ENCODE measurements around the gene PTPRT.

PTPRT gene

DNA sequence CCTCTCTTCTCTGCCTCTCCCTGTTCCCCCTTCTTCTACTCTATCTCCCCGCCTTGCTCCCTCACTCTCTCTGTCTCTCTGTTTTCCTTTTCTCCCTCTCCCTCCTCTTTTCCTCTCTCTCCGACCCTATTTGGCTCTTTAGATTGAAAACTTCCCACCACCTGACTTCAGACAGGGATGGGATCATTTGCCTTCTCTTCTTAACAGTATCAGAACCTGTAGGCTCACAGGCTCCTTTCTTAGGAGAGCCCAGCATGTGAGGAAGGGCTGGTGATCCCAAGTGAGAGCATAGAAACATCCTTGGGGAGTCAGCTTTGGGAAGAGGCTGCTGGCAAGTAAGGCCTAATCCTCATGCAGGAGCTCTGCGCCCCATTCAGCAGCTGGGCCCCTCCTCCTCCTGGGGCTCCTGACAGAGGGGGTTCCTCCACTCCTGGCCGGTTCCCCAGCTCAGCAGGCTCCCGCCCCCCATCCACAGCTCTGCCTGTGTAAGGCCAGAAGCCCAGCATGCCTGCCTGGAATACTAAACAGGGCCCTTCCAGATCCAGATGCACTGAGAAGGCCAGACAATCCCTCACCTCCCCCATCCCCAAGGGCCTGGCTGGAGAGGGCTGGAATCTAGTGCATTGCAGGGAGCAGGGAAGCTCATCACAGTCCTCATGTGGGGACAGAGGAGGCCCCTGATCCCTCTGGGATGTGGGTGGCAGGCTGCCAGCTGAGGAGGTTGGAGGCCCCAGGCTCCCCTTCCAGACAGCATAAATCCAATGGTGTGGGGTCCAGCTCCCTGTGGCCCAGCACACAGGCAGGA is 93.4 kb downstream of the PTPRT start:
- DNase-seq, result no peak

DNA sequence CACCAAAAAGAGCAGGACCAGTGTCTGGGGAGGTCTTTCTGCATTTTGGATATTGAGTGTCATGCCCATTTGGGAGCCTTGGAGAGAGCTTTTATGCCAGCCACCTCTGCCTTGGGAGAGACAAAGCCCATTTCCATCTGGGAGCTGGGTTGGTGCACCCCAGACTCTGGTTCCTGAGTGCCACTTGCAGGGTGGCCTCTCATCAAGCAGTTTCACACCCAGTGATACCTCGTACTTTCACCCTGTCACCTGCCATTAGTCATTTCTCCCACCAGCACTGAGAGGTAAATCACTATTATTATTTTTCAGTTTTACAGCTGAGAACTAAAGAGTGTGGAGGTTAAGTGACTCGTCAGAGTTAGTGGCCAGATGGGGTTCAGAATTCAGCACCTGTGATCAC is 94.7 kb downstream of the PTPRT start:
- no peak for DNase-seq

DNA sequence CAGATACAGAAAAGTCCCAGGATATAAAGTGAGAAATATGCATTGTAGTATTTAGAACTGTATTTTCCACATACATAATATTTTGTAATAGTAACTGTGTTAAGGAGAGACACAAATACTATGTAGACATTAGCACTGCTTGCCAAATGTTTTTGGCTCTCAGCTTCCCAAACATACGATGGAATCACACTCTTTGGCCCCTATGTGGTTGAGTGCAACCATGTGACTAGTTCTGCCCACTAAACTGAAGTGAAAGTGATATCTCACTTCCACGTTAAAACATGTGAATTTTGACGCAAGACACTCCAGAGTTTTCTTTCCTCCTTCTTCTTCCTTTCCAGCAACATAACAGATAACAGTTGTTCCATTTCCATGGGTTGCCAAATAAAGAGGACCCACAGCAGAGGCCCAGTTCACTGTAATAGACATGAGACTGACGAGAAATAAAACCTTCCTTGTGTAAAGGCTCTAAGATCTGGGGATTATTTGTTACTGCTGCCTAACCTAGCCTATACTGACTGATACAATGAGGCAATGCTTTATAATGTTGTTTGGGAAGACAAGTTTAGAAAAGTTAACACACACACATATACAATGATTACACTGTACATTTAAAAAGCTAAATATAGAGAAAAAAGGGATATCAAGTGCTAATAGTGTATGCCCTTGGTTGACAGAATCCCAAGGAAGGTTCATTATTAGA is 97.2 kb downstream of the PTPRT start:
- DNase-seq, result no peak

DNA sequence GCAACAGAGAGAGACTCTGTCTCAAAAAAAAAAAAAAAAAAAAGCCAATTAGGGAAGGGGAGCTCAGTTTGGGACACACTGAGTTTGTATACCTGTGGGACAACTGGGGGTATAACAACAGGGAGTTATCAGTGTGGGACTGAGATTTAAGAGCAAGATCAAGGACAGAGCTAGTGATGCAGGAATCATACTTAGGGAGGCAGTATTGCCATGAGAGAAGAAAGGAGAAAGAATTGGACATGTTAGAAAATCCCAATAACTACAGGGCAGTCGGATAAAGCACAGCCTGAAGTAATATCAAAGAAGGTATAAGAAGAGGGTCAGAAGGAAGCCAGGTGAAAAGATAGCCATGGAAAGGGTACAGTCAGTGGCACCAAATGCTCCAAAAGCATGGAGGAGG is 121.2 kb downstream of the PTPRT start:
- DNase-seq, result no peak

DNA sequence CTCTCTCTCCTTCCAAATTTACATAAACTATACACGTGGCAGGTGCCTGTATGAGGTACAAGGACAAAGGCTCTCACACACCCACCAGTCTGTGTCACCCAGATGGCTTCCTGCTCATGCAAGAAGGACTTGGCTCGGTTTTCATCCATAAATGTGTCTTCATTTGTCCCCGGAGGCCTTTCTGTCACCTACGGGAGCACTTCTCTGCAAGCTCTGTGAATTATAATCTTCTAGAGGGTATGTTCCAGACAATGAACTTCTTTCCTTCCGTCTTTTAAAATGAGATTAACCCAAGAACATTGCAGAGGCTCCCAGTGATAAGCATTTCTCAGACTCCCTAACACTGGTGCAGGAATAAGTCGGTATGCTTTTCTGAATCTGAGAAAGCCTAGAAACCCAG is 123.6 kb downstream of the PTPRT start:
- DNase-seq, result no peak

DNA sequence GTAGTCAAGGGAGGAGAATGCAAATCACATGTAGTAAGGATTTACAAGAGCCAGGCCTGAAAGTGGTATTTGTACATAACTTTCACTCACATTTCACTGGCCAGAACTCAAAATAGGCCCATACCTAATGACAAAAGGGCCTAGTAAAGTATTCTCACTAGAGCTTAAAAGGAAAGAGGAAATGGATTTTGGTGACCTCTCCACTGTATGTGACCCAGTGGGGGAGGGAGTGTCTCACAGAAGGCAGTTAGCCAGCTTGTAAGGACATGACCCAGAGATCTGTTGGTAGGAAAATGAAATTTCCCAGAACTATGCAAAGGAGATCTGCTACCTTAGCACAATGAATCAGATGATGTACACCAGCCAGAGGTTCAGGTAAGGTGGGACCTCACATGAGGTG is 124.4 kb downstream of the PTPRT start:
- no peak for DNase-seq

DNA sequence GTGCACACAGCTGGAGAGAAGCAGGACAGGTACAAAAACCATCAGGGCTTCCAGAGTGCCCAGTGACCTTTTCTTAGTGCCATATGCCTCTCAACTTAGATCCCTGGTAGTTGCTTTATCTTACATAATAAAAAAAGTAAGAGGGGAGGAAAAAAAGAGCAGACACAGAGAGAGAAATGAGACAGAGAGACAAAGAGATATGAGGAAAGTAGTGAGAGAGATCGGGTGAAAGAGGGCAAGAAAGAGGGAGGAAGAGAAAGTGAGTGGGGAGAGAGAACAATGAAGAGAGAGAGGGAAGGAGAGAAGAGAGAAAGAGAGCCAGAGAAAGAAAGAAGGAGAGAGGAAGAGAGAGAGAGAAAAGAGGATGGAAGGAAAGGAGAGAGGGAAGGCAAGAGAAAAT is 131.6 kb downstream of the PTPRT start:
- no peak for DNase-seq

DNA sequence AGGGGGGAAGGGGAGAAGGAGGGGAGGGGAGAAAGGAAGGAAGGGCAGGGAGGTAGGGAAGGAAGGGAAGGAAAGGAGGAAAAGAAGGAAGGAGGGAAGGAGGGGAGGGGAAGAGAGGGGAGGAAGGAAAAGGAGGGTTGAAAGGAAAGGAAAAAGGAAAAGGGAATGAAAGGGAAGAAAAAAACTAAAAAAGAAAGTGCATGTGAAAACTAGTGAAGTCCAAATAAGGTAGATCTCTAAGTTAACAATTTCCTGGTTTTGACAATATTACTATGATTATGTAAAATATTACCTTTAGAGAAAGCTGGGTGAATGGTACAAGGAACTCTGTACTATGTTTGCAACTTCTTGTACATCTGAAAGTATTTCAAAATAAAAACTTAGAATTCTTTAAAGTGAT is 132.4 kb downstream of the PTPRT start:
- DNase-seq, result no peak

DNA sequence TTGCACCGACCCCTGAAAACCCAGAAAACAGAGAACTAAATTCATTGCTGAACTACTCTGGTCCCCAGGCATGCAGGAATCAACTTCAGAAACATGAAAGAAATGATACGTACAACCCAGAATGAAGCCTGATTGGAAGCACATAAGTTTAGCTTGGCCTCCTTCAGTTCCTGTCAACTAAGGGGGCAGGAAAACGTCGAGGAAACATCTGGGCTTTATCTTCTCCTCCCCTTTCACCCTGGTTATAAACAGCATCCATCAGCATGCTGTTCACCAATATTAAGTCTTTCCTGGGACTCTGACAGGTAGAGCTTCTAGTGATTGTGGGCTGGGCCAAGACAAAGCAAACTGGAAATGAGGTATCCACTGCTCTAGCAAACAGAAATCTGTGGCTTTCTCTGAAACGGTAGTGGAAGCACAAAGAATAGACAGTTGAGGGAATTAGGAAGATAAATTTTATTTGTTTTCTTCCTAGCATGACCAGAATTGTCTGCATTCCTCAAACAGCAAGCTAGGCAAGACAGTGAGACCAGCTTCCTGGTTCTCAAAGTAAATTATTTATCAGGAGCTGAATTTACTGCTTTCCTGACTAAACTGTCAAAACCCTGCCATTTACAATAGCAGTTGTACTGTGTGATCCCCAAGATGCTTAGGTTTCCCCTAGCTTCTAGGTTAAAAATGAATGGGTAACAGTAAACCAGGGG is 134.4 kb downstream of the PTPRT start:
- DNase-seq, result no peak

DNA sequence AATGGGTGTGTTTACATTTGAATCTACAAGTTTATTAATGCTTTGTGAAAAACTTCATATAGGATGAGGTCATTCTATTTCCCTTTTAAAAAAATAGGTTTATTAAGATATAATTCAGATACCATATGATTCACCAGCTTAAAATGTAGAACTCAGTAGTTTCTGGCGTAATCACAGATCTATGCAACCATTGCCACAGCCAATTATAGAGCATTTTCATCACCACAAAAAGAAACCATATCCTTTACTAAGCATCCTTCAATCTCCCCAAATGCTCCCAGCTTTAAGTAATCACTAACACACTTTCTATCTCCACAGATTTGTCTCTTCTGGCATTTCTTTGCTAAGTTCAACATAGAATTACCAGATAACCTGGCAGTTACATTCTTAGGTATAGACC is 137.2 kb downstream of the PTPRT start:
- no peak for DNase-seq

DNA sequence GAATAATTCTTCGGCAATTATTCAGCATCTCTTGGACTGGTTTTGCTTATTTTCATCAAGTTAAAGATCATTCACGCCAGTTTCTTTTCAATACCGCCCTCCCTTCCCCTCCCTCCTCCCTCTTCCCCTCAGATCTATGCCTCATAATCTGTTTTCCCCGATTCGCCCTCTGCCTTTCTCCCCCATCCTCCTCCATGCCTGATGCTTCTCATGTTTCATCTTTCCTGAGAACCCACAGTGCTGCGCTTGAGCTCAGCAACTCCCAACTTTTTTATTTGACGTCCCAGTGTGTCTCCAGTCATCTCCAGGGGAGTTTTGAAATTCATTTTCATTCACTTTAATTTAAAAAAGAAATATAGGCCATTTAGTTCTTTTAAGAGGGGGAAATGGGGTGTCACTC is 142.7 kb downstream of the PTPRT start:
- no peak for DNase-seq

DNA sequence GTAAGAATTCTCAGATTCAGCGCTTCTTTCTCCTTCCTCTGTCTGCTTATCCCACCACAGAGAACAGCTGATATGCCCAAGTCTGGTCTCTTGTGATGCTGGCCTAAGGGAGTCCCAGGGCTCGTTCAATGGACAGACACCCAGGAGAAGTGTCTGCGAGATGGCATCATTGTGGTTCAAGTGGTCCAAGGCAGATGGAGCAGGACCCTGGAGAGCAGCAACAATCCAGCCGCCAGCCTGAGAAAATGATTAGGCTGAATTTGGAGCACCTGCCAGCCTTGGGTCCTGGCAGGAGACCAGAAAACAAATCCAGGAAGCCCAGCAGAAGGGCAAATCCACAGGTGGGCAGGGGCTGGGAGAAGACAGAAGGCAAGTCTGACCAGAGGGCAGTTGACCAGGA is 145.8 kb downstream of the PTPRT start:
- no peak for DNase-seq

DNA sequence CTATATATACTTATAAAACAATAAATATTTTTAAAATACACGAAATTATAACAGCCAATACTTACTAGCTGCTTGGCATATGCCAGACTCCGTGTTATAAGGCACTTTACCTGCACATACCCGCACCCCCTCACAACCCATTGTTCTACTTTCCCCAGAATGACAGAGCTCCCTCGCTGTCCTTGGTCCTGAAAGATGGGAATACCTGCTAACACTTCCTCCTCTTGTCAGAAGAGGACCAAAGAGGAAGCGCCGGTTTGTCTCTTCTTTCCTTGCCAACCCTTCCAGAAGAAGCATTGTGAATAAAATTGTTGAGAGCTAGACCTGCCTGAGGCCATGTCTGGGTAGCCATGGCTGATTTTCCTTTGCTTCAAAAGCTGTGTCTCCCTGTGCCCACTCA is 149.3 kb downstream of the PTPRT start:
- DNase-seq, result no peak

DNA sequence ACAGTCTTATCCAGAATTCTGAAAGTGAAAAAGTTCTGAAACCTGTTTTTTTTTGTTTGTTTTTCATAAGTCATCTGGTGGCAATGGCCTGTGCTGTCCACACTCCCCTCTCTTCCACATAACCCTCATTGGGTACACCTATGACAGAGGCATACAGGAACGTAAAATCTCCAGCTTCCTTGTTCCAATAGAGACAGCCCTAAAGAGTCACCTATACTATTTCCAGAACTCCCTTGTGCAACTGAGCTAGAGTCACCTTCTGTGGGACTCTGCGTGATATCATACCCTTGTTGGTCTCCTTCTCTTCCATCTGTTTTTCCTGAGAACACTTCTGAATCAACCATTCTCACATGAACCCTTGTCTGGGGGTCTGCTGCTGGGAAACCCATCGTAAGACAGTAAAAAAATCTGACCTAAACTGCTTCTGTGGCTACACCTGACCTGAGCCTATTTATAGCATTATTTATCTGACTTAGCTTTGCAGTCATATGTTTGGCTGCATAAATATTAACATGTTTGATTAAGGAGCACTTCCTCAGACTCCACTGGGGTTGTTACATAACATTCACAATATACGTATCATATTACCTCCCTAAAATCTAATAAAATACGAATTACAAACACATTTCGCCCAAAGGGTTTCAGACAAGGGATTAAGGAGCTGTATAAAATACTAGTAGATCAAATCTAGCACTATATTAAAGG is 151.9 kb downstream of the PTPRT start:
- DNase-seq, result no peak

DNA sequence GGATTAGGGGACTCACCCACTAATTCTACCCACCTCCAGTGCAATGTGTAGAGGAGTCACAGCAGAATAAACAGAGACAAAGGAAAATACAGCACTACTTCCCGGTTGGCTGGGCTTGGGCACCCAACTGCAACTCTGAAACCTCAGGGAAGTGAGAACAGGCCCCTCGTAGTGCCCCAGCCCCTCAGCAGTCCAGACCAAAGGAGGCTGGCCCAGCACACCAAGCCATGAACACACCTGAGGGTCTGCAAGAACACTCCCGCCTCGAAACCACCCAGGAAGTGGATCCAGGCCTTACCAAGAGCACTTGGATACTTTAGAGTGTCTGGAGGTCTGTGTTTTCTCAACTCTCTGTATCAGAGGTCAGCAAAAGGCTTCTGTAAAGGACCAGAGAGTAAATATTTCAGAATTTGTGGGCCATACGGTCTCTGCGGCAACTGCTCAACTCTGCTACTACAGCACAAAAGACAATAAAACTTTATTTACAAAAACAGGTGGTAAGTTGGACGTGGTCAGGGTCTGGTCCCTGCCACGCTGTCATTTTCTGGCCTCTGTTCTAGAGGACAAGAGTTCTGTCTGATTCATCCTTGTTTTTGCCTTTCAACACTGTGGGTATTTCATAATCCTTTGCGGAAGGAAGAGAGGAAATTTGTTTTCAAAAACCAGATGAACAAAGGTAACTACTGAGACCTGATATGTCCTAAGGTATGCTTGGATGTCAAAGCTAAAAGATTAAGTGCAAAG is 154.6 kb downstream of the PTPRT start:
- no peak for DNase-seq

DNA sequence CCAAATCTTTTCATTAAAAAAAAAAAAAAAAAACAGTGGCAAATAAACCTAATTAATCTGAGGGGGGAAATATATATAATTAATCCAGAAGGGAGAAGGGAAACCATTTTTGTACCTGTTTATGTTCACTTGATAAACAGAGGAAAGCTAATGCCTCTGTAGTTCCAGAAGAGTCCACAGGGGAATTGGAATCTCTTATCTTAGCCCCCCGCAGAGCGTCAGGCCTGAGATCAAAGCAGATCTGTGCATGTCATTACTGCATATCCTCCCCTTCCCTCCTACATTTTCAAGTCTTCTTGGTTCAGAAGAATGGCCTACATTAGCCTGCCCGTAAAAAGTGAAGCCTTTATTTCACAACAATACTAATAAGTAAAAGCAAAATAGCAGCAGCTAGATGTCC is 157.2 kb downstream of the PTPRT start:
- DNase-seq, result no peak

DNA sequence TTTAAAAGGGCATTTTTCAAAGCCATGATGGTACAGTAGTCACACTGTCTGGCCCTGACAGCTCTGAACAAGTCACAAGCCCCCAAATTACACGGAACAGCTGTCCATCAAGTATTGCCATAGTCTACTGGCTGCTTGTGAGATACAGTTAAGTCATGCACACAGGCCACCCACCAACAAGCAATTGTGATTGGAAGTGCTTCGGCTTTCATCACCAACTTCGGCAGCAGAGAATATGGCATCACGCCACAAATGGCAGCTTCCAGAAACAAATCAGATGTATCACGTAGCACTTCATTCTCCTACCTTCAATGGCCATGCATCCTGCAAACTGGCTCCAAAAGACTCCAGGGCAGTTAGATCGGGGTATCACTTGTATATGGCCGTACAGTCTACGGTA is 160.5 kb downstream of the PTPRT start:
- DNase-seq, result no peak

DNA sequence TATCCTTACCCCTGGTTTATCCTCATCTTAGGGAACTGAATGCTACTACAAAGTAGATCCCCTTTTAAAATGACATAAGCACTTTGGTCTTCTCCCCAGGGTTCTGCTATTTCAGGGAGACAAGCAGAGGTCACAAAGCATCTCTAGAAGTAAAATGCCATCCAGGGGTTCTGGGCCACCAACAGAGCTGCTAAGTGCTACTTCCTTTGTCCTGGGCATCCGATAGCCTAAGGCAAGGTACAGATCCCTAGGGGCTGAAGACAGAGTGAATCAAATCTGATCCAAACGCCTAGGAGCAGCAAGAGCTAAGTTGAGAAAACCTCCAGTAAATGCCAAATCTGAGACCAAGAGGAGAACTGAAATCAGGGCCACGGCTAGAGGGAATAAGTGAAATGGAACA is 161.2 kb downstream of the PTPRT start:
- DNase-seq, result no peak

DNA sequence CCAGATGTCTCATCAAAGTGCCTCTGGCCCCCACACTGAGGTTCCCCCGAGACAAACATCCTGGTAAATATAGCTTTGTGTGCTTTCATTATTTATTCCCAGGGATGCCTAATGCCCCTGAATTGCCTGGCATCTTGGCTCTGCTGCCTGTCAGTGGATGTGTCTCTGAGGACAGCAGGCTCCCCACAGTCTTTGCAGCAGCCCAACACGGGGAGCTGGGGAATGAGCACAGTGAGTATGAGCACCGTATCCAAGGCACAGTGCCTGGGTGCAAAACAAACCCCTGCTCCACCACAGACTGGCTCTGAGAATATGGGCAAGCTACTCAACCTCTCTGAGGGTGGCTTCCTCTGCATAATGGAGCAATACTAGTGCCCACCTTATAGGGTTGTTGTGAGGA is 165.9 kb downstream of the PTPRT start:
- no peak for DNase-seq

DNA sequence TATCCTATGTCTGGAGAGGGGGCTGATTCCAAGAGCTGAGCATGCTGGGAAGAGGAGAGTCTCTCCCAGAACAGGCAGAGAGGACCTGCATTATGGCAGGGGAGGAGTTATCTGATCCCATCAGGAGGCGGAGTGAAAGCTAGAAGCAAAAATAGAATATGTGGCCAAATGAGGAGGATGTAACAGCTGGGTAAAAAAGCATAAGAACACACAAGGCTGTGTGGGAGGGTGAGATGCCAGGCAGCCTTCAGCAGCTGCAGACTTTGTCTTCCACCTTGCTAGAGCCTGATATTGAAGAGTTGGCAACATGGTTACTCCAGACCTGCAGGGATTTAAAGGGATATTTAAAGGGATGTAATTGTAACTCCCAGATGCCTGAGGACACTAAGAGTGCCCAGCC is 167.1 kb downstream of the PTPRT start:
- DNase-seq, result no peak

DNA sequence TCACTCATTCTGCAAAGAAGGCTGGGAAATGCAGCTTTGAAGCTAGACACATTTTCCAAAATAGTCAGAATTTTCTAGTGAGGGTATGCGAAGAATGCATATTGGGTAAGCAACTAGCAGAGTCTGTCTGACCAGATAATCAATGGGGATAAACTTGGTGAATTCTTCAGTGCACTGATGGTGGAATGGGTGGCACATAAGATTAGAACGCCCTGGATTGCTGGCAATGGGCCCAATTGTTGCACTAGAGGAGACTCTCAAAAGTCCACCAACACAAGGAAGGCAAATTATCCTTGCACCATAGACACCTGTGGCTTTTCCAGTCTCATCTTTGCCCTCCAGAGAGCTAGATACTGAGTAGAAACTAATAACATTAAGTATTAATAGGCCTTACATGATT is 167.6 kb downstream of the PTPRT start:
- DNase-seq, result no peak

DNA sequence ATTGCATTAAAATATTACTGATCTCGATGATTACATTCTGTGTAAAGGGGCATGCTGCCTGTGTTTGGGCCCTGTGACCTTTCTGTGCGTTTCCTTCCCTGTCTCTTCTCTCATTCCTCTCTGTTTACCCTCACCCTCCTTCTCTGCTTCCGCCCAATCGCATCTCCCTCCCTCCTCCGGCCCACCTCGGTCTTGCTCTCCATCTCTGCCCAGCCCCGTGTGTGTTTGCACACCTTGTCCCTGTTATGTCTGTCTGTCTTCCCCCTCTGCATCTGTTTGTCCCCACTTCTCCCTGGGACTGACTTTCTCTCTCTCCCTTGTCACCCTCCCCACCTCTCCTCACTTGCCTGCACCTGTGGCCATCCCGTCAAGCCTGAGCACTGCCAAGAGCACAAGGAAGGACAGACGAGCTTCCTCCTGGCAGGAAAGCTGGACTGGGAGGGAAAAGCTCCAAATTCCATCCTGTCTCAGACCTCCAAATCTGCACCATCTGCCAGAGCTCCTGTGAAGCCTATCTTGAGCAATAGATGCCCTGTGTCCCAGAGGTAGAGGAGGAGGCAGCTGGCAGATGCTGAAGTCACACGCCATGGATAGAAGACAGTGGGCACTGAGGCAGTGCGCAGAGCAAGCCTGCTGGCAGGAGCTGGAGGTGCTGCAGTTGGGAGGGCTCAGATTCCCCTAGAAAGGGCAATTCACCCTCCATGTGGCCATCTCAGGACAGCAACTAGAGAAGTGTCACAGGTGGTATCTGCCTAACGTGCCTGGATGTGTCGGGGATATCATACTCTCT is 172.3 kb downstream of the PTPRT start:
- DNase-seq, result no peak

Data from stimulated activated CD4-positive, alpha-beta T cell treated with anti-CD3 and anti-CD28 coated beads, Interleukin-15, amount 100 ng/mL, for 24 hours (primary cell).